ENCODE data around the gene NUDT3.

GRCh38 chr6:34323300-34323699 lies 69.2 kb downstream of the NUDT3 start:
- TF ChIP-seq POLR2A (IDR thresholded peaks at IDR 0.05; ENCODE audit: low read depth, low read length) (no peak), TAF1 (IDR thresholded peaks at IDR 0.05; ENCODE audit: low read depth, low read length) (no peak), POLR2AphosphoS5 (IDR thresholded peaks at IDR 0.05; ENCODE audit: low read depth, low read length) (no peak), SPI1 (IDR thresholded peaks at IDR 0.05; ENCODE audit: low read depth, low read length) (no peak)
